IPS-15b (cell line): Measurements from ENCODE around the gene HS3ST5.
"Not testable (repeated sequence)": the region's sequence is repeated elsewhere in the genome, so short reads cannot be mapped to it uniquely, and the experiment has no call there.

Source experiments
- H3K27me3 ChIP-seq: one replicate; pipeline ENCODE4 v1.6.1; 2013; ENCODE audit warnings: low read length; ENCODE audit not compliant: control insufficient read depth, insufficient read depth
- H3K36me3 ChIP-seq: one replicate; pipeline ENCODE4 v1.6.1; 2013; ENCODE audit warnings: low read length; ENCODE audit not compliant: control insufficient read depth, insufficient read depth
- H3K4me1 ChIP-seq: one replicate; pipeline ENCODE4 v1.6.1; 2013; ENCODE audit warnings: mild to moderate bottlenecking, low read length; ENCODE audit not compliant: control insufficient read depth, insufficient read depth
- H3K4me3 ChIP-seq: one replicate; pipeline ENCODE4 v1.5.1; 2013; ENCODE audit warnings: low read depth, low read length
- H3K9ac ChIP-seq: one replicate; pipeline ENCODE4 v1.6.1; 2013; ENCODE audit warnings: low read depth, mild to moderate bottlenecking, low read length
- H3K9me3 ChIP-seq: one replicate; pipeline ENCODE4 v1.6.1; 2013; ENCODE audit warnings: mild to moderate bottlenecking, low read length; ENCODE audit not compliant: control insufficient read depth, insufficient read depth

HS3ST5 gene

DNA sequence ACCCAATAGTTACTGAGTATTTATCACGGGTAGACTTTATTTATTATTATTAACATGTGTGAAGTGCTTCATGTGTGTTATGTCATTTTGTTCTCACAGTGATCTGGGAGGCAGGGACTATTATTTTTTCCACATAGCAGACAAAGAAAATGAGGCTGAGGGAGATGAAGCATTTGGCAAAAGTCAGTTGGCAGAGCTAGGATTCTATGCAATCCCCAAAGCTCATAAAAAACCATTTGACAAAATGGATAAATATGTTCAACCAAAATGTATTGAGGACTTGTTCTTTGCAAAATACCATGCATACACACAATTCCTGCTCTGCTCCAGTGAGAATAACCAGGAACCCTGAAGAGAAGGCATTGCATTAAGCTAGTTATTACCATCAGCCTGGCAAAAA, 184.4 kb downstream of the HS3ST5 start:
- Histone ChIP-seq H3K4me1 (peaks cover 8% of the 10 kb centered on the region), H3K36me3 (no peaks in the 10 kb centered on the region), H3K27me3 (no peaks in the 10 kb centered on the region), H3K4me3 (no peak overlapping the region), H3K9me3 (no peaks in the 10 kb centered on the region), H3K9ac (no peak overlapping the region)

DNA sequence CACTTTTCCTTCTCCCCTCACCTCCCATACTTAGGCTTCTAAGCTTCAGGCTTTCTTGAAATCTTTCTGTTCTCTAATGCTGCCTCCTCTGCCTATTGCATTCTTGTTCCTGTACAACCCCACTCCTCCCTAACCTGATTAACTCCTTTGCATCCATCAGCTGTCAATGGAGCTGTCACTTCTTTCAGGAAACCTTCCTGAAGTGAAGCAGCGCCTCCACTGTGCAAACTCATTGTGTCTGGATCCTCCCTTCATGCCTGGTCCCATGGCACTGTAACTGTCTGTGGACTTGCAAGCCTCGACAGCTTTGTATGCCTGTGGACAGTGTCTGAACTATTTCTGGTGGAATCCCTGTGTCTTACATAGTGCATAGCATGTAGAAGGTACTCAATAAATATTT, 185.0 kb downstream of the HS3ST5 start:
- H3K9me3 ChIP-seq = no peaks in the 10 kb centered on the region
- peaks cover 8% of the 10 kb centered on the region for H3K4me1 ChIP-seq
- H3K36me3 ChIP-seq = no peaks in the 10 kb centered on the region
- H3K27me3 ChIP-seq = no peaks in the 10 kb centered on the region
- H3K4me3 ChIP-seq = no peak overlapping the region
- no peak overlapping the region for H3K9ac ChIP-seq

DNA sequence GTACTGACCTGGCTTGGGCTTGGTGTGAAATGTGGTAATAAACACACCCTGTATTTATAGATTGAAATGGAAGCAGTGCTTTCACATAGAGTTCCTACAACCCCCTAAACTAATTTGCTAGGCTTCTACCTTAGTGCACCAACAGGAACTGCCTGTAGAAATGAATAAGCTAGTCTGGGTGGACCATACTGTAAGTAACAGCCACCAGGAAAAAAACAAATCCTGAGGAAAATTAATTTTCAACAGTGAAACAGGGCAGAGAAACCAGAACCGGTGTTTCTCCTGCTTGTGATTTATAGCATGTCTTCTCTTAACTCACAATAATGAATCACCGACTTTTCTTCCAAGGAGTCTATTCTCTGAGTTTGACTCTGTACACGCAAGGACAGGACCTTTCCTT, 187.1 kb downstream of the HS3ST5 start:
- H3K4me1 ChIP-seq = peaks cover 8% of the 10 kb centered on the region

DNA sequence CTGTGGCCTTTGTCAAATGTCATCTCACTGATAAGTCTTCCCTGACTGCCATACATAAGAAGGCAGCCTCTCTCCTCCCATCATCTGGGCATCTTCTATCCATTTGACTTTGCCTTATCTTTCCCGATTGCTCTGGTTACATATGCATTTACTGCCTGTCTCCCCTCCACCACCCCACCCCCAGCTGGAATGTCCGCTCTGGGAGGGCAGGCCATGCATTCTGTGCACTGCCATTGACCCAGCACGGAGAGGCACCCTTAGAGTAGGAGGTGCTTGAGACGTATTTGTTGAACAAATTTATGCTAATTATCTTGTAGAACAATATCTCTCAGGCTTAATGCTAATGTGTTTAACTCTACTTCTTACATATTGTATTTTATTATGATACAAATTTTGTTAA, 188.0 kb downstream of the HS3ST5 start:
- no peak overlapping the region for H3K4me3 ChIP-seq

More for the DNA sequence above, 187.1 kb downstream of the HS3ST5 start:
- Histone ChIP-seq H3K27me3 (no peaks in the 10 kb centered on the region), H3K4me3 (no peak overlapping the region), H3K9ac (no peak overlapping the region), H3K9me3 (no peaks in the 10 kb centered on the region), H3K36me3 (no peaks in the 10 kb centered on the region)

DNA sequence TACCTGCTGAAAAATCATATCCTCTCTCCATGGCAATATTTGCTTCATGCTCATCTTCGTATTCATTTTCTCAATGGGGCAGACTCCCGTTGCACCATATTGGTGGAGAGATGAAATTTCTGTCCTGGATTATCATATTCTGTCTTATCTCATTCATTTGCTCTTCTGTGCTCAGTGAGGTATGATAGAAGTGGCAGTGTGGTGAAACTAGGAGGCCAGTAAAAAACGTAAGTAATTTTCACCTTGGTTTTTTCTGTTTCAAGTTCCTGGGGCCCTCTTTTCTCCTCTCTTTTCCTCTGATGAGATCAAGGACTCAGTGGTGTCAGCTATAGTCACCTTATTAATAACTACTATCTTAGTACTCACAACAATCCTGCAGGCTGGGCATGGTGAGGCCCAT, 189.4 kb downstream of the HS3ST5 start:
- no peaks in the 10 kb centered on the region for H3K27me3 ChIP-seq
- H3K4me3 ChIP-seq = no peak overlapping the region
- H3K36me3 ChIP-seq = no peaks in the 10 kb centered on the region
- H3K4me1 ChIP-seq = peaks cover 8% of the 10 kb centered on the region
- no peak overlapping the region for H3K9ac ChIP-seq
- no peaks in the 10 kb centered on the region for H3K9me3 ChIP-seq

More for the DNA sequence above, 188.0 kb downstream of the HS3ST5 start:
- Histone ChIP-seq H3K9ac (no peak overlapping the region), H3K36me3 (no peaks in the 10 kb centered on the region), H3K4me1 (peaks cover 8% of the 10 kb centered on the region), H3K9me3 (no peaks in the 10 kb centered on the region), H3K27me3 (no peaks in the 10 kb centered on the region)

DNA sequence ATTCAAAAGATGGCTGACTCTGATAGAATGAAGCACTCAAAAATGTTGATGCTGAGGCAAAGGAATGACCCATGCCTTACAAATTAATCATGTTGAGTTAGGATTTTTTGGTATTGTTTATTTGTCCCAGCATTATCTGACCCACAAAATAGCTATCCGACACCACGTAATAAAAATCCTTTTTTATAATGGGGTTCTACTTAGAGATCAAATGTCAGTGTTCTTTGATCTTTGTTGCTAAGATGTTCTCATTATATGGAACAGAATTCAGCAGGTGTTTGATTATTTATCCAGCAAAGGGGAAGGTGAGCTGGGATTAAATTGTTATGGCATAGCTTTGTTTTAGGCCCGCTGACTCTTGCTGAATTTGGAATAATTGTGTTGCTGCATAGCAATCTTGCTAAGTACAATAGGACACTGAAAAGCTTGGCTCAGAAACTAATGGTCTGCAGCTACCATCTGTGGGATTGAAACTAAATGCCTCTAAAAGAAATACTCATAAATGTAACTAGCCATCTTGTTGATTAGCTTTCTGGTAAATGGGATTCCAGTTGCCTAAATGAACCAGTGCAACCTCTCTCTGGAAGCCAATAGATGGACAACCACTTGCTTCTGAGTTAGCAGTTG, 191.6 kb downstream of the HS3ST5 start:
- H3K9me3 ChIP-seq = no peaks in the 10 kb centered on the region
- no peak overlapping the region for H3K9ac ChIP-seq
- peaks cover 8% of the 10 kb centered on the region for H3K4me1 ChIP-seq
- no peaks in the 10 kb centered on the region for H3K36me3 ChIP-seq
- no peaks in the 10 kb centered on the region for H3K27me3 ChIP-seq
- H3K4me3 ChIP-seq = no peak overlapping the region

DNA sequence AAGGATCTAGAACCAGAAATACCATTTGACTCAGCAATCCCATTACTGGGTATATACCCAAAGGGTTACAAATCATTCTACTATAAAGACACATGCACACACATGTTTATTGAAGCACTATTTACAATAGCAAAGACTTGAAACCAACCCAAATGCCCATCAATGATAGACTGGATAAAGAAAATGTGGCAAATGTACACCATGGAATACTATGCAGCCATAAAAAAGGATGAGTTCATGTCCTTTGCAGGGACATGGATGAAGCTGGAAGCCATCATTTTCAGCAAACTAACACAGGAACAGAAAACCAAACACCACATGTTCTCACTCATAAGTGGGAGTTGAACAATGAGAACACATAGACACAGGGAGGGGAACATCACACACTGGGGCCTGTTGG, 193.6 kb downstream of the HS3ST5 start:
- not testable (repeated sequence) for H3K36me3 ChIP-seq, H3K27me3 ChIP-seq, H3K4me1 ChIP-seq, H3K9ac ChIP-seq, H3K9me3 ChIP-seq, H3K4me3 ChIP-seq

DNA sequence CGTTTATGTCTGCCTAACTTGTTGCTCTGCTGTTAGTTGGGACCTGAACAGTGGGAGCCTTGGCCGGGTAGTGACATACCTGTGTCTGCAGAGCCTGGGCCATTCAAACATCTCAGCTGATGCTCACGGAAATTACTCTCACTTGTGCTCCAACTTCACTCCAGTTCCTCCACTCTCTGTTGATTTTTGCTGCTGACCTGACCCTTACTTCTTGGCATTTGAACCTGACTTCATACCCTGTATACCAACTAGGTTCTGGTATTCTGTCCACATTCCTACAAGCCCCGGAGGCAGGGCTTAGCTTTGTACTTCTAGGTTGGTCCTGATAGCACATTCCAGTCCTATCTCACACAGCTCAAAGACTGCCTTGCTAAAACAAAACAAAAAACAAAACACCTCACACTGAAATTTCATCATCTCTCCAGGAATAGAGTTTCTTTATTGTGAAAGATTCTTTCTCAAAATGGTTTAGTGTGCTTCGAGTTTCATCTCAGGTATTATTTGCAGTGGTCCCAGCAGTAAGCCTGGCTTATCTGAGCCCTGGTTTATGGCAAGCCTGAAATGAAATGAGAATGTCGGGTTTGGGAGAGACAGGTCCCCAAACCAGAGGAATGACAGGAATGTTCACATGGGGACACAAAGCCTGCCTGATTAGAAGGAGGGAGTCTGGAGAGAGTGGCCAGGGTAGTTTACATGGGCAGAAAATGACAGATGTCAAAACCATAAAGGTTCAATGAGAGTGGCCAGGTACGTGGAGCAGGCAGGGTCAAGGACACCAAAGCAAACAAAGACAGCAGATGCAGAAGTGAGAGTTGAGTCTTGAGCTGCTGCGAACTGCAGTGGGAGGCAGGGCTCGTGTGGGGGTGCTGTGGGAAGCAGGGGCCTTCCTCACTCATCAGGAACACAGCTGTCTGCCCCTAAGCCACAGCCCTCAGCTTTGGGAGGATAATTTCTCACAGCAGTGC, 197.7 kb downstream of the HS3ST5 start:
- Histone ChIP-seq H3K36me3 (no peaks in the 10 kb centered on the region), H3K27me3 (no peaks in the 10 kb centered on the region), H3K9ac (no peak overlapping the region), H3K4me3 (no peak overlapping the region), H3K4me1 (no peaks in the 10 kb centered on the region), H3K9me3 (no peaks in the 10 kb centered on the region)

DNA sequence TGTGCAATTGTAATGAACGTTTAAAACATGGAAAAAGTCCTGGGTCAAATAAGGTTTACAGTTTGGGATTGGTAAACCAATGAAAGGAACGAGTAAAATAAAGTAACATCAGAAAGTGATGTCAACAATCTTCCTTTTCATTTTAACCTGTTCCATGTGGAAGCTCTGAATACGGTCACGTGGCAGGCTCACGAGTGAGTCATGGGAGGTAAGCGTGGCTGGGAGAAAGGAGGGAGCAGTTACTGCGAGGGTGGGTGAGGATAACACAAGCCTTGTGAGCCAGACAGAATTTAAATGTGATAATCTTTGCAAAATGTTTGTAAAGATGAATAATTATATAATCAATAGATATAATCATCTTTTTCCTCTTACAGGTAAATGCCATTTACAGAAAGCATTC, 200.6 kb downstream of the HS3ST5 start:
- Histone ChIP-seq H3K27me3 (no peaks in the 10 kb centered on the region), H3K9me3 (no peaks in the 10 kb centered on the region), H3K9ac (no peak overlapping the region), H3K4me3 (no peak overlapping the region), H3K36me3 (no peaks in the 10 kb centered on the region), H3K4me1 (no peaks in the 10 kb centered on the region)

DNA sequence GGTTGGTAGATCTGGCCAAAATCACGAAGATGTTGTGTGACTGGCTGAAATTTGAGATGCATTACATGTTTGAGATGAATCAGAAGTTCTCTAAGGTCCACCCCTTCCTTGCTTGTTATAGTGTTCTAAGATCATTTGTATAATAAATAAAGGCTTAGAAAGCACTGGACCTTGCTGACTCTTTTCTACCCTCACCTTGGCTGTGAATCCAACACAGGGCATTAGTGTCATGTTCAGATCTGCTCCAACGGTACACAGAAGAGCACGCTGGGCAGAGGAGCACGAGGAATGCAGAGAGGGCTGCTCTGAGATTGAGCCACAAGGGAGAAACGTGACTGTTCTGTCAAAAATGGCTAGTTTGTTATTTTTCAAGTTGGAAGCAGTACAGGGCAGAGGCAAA, 202.4 kb downstream of the HS3ST5 start:
- Histone ChIP-seq H3K9ac (no peak overlapping the region), H3K4me1 (no peaks in the 10 kb centered on the region), H3K36me3 (no peaks in the 10 kb centered on the region), H3K4me3 (no peak overlapping the region), H3K9me3 (no peaks in the 10 kb centered on the region), H3K27me3 (no peaks in the 10 kb centered on the region)

DNA sequence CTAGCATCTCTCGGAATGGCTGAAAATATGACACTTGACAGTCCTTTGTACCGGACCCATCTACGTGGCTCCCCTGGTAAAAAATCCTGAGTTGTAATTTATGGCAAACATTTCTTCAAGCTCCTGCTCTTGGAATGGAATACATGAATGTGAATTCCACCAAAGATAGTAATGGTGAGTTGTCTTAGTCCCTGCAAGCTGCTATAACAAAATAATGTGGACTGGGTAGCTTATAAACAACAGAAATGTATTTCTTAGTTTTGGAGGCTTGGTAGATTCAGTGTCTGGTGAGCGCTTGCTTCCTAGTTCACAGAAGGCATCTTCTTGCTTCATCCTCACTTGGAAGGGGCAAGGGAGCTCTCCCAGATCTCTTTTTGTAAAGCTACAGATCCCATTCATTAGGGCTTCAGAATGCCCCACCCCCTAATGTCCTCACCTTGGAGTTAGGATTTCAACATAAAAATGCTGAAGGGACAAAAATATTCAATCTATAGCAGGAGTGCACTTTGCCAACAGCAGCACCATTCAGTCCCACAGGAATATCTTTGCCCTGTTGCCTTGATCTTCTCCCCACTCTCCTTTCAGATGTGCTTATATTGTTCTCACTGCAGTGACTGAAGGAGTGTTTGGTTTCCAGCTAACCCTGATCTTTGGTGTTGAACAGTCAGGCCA, 204.1 kb downstream of the HS3ST5 start:
- Histone ChIP-seq H3K4me1 (no peaks in the 10 kb centered on the region), H3K27me3 (no peaks in the 10 kb centered on the region), H3K4me3 (no peak overlapping the region), H3K9me3 (no peaks in the 10 kb centered on the region), H3K9ac (no peak overlapping the region), H3K36me3 (no peaks in the 10 kb centered on the region)
